HepG2 (cell line): ENCODE data around the gene PIEZO1. TPM values are rescaled to one million over a fixed set of nuclear protein-coding genes. Genes with fewer than 3 reads are reported as not detected.

Source experiments
- AHDC1 ChIP-seq: sonication (generic); formaldehyde crosslinking; IDR thresholded peaks from 2 replicates; pipeline ENCODE4 v1.5.1; 2020; ENCODE audit warnings: mild to moderate bottlenecking, missing genetic modification reagents, borderline replicate concordance
- DDIT3 ChIP-seq: sonication (generic); formaldehyde crosslinking; IDR thresholded peaks from 2 replicates; pipeline ENCODE4 v1.4.0; 2020; ENCODE audit warnings: mild to moderate bottlenecking, missing genetic modification reagents
- GTF2F1 ChIP-seq: fragments of 150-350 bp; IDR thresholded peaks from 2 replicates; pipeline ENCODE4 v1.6.1; 2014; ENCODE audit warnings: low read length
- HNF1A ChIP-seq, 2 experiments: sonication (generic) in 1 of 2; formaldehyde crosslinking in 1 of 2; IDR thresholded peaks; 2 replicates each; pipeline versions ENCODE4 v1.4.0 to v1.6.1; 2016 to 2020; ENCODE audit warnings: borderline replicate concordance in 1 of 2, low read depth in 1 of 2, mild to moderate bottlenecking in 1 of 2, missing genetic modification reagents in 1 of 2
- IRF2 ChIP-seq: IDR thresholded peaks from 2 replicates; pipeline ENCODE4 v1.6.1; 2018; ENCODE audit warnings: missing genetic modification reagents, missing compliant biosample characterization
- REXO4 ChIP-seq: sonication (generic); formaldehyde crosslinking; IDR thresholded peaks from 2 replicates; pipeline ENCODE4 v1.8.0; 2022; ENCODE audit warnings: missing genetic modification reagents, mild to moderate bottlenecking, borderline replicate concordance
- SOX13 ChIP-seq, 3 experiments: fragments of 450-650 bp in 1 of 3; sonication (generic) in 1 of 3; formaldehyde crosslinking in 1 of 3; IDR thresholded peaks in 2 of 3; conservative IDR thresholded peaks in 1 of 3; 2 replicates each; pipeline versions ENCODE4 v1.5.0 to v1.6.1; 2016 to 2020; ENCODE audit warnings: antibody characterized with exemption in 1 of 3, mild to moderate bottlenecking in 1 of 3, missing compliant biosample characterization in 1 of 3, missing genetic modification reagents in 1 of 3, moderate library complexity in 1 of 3
- ZBTB42 ChIP-seq: sonication (generic); formaldehyde crosslinking; IDR thresholded peaks from 2 replicates; pipeline ENCODE4 v1.5.0; 2020; ENCODE audit warnings: mild to moderate bottlenecking, missing genetic modification reagents
- ZFAT ChIP-seq: sonication (generic); formaldehyde crosslinking; conservative IDR thresholded peaks from 2 replicates; pipeline ENCODE4 v1.8.1; 2023; ENCODE audit warnings: missing genetic modification reagents, inconsistent platforms
- ZNF224 ChIP-seq: sonication (generic); formaldehyde crosslinking; IDR thresholded peaks from 2 replicates; pipeline ENCODE4 v1.5.0; 2020; ENCODE audit warnings: mild to moderate bottlenecking, missing genetic modification reagents
- ZNF256 ChIP-seq: sonication (generic); formaldehyde crosslinking; conservative IDR thresholded peaks from 2 replicates; pipeline ENCODE4 v1.4.0; 2020; ENCODE audit warnings: missing genetic modification reagents
- ZNF260 ChIP-seq: sonication (generic); formaldehyde crosslinking; IDR thresholded peaks from 2 replicates; pipeline ENCODE4 v1.4.0; 2020; ENCODE audit warnings: missing genetic modification reagents, low read depth, mild to moderate bottlenecking, borderline replicate concordance
- ZNF674 ChIP-seq: sonication (generic); formaldehyde crosslinking; IDR thresholded peaks from 2 replicates; pipeline ENCODE4 v1.5.0; 2020; ENCODE audit warnings: low read depth, mild to moderate bottlenecking, missing genetic modification reagents
- polyA plus RNA-seq, 8 experiments: library from polyadenylated mRNA; depleted of rRNA in 3 of 8; stranded (reverse) in 7 of 8; unstranded in 1 of 8; fragments of >200 nt; fragmentation: Illumina TruSeq in 4 of 8; extraction: Trizol in 4 of 8; gene quantifications; 2 replicates each; pipeline versions ENCODE4 v1.2.1 to v1.2.3, GENCODE V29; 2011 to 2016; ENCODE audit warnings: low read depth in 4 of 8, missing spikeins in 1 of 8, mixed read lengths in 1 of 8; ENCODE audit not compliant: insufficient read depth in 1 of 8
- total RNA-seq, 5 experiments: library from RNA; depleted of rRNA; stranded (reverse); fragments of >200 nt; fragmentation: Illumina TruSeq; extraction: Trizol; gene quantifications; 2 replicates each; pipeline ENCODE4 v1.2.3, GENCODE V29; 2016; ENCODE audit warnings: low read depth in 1 of 5
- TF ChIP-seq, protein P1 (sequence below): sonication (generic); formaldehyde crosslinking; IDR thresholded peaks from 2 replicates; pipeline ENCODE4 v1.5.0; 2020; ENCODE audit warnings: missing genetic modification reagents

The PIEZO1 gene
- total and polyA plus RNA-seq, 2 of the 13 experiments (the other 11 are each of a cell fraction or from before 2014, with no cell fraction given) = 67.9 to 85.0 TPM

- TF ChIP-seq SOX13 (IDR thresholded peaks at IDR 0.05) = no peak
- TF ChIP-seq SOX13 (CRISPR knock-in tag; conservative IDR thresholded peaks at IDR 0.05 in 1 of 2, IDR thresholded peaks at IDR 0.05 in 1 of 2) = no peak
- no peak for TF ChIP-seq ZNF224
- no peak for TF ChIP-seq ZNF256 (CRISPR knock-in tag)
- no peak for TF ChIP-seq REXO4 (CRISPR knock-in tag)
- TF ChIP-seq GTF2F1 = no peak
- TF ChIP-seq, protein P1, sequence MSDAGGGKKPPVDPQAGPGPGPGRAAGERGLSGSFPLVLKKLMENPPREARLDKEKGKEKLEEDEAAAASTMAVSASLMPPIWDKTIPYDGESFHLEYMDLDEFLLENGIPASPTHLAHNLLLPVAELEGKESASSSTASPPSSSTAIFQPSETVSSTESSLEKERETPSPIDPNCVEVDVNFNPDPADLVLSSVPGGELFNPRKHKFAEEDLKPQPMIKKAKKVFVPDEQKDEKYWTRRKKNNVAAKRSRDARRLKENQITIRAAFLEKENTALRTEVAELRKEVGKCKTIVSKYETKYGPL = no peak
- TF ChIP-seq IRF2 (CRISPR knock-in tag) = peak; percentile 13
- TF ChIP-seq AHDC1 (CRISPR knock-in tag) = 0 out of 2 replicates have a peak, but pooled peaks have one; percentile 20
- no peak for TF ChIP-seq ZFAT (CRISPR knock-in tag)
- no peak for TF ChIP-seq ZNF260 (CRISPR knock-in tag)
- no peak for TF ChIP-seq HNF1A (IDR thresholded peaks at IDR 0.05; ENCODE audit: low read depth)
- TF ChIP-seq HNF1A (CRISPR knock-in tag; IDR thresholded peaks at IDR 0.05; ENCODE audit: borderline replicate concordance) = 0 out of 2 replicates have a peak, but pooled peaks have one; percentile 37
- TF ChIP-seq ZNF674 (CRISPR knock-in tag) = 0 out of 2 replicates have a peak, but pooled peaks have one; percentile 36
- TF ChIP-seq ZBTB42 (CRISPR knock-in tag) = 0 out of 2 replicates have a peak, but pooled peaks have one; percentile 85
- TF ChIP-seq DDIT3 (CRISPR knock-in tag) = no peak
Measured at GRCh38 chr16:88686439-88687253, 98.4 kb downstream of the PIEZO1 start, which contains the start of gene SNAI3 (continued).
